ENCODE data around the gene PRKCE. TPM values are rescaled to one million over a fixed set of nuclear protein-coding genes. Genes with fewer than 3 reads are reported as not detected.

The PRKCE gene
- total RNA-seq, 1 donor = 12.5 TPM

DNA sequence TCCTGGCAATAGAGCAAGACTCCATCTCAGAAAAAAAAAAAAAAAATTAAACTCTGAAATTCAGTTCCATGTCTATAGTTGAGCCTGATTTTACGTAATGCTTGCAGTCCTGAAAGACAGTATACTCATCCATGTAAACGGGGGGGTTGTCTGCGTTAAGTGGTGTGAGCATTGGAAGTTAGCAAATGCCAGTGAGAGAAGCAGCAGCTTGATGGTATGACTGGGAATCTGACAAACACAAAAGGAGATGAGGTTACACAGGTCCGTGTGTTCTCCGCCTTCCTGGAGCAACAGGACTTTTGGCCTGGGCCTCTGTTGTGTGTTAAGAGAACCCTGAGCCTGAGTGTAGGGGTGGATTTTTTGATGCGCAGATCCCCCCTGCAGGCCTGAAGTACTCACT lies 82.9 kb downstream of the PRKCE start:
- H3K4me3 ChIP-seq (ENCODE audit: low read depth, low read length) = no peak overlapping the region
- DNase-seq (ENCODE audit: low read depth) = no peak
- TF ChIP-seq, protein P1, sequence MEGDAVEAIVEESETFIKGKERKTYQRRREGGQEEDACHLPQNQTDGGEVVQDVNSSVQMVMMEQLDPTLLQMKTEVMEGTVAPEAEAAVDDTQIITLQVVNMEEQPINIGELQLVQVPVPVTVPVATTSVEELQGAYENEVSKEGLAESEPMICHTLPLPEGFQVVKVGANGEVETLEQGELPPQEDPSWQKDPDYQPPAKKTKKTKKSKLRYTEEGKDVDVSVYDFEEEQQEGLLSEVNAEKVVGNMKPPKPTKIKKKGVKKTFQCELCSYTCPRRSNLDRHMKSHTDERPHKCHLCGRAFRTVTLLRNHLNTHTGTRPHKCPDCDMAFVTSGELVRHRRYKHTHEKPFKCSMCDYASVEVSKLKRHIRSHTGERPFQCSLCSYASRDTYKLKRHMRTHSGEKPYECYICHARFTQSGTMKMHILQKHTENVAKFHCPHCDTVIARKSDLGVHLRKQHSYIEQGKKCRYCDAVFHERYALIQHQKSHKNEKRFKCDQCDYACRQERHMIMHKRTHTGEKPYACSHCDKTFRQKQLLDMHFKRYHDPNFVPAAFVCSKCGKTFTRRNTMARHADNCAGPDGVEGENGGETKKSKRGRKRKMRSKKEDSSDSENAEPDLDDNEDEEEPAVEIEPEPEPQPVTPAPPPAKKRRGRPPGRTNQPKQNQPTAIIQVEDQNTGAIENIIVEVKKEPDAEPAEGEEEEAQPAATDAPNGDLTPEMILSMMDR (IDR thresholded peaks at IDR 0.05; ENCODE audit: insufficient read depth, low read length) = no peak

- H3K4me3 ChIP-seq (ENCODE audit: low read depth, low read length) = no peak overlapping the region
- no peak for DNase-seq (ENCODE audit: low read depth)
- TF ChIP-seq, protein P1 (IDR thresholded peaks at IDR 0.05; ENCODE audit: insufficient read depth, low read length) = no peak
Measured at GRCh38 chr2:45734952-45735351, 83.5 kb downstream of the PRKCE start.

DNA sequence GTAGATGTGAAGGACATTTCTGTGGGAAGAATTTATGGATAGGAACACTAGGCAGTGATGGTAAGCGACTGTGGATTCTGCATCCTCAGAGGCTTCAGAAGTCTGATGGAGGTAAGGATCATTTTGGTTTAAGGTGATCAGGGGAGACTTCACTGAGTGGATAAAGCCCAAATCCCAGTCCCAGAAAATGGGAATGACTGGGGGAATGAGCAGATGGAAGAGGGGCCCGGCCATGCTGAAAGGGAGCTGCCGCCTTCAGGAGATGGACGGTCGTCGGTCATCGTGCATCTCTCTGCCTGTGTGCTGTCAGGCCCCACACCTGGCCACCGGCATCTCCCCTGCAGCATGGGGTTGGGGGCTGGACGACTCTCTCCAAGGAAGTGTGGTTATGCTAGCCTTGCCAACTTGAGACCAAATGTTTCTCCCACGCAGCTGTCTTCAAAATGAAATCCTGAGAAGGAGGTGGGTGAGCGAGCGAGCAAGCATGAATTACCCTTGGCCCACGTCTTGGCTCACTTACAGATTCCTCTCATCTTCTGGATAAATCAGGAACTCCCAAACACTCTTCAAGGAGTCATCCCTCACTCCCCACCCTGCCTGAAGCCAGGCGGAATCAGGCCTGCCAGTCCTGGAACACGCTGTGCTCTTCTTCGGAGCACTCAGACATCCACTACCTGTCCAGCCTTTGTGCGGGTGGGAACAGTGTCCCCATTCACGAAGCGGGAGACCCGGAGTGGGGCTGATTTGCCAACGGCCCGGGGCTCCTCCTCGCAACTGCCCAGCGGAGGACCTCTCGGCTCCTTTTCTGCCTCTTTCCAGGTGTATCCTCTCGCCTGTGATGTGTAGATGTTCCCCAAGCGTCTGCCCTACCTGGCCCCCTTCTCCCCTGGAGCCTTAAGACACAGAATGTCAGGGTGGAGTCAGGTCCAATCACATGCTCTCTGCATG lies 85.6 kb downstream of the PRKCE start:
- DNase-seq (ENCODE audit: low read depth) = no peak
- TF ChIP-seq, protein P1 (IDR thresholded peaks at IDR 0.05; ENCODE audit: insufficient read depth, low read length) = no peak
- no peak overlapping the region for H3K4me3 ChIP-seq (ENCODE audit: low read depth, low read length)

- TF ChIP-seq, protein P1 (IDR thresholded peaks at IDR 0.05; ENCODE audit: insufficient read depth, low read length) = no peak
- peak; percentile 36 for DNase-seq (ENCODE audit: low read depth)
Measured at GRCh38 chr2:45739796-45740485, 88.5 kb downstream of the PRKCE start.

GRCh38 chr2:45741161-45741850 lies 89.8 kb downstream of the PRKCE start:
- TF ChIP-seq, protein P1 (IDR thresholded peaks at IDR 0.05; ENCODE audit: insufficient read depth, low read length) = no peak
- H3K4me3 ChIP-seq (ENCODE audit: low read depth, low read length) = no peak overlapping the region
- no peak for DNase-seq (ENCODE audit: low read depth)

More at GRCh38 chr2:45739796-45740485, 88.5 kb downstream of the PRKCE start:
- H3K4me3 ChIP-seq (ENCODE audit: low read depth, low read length) = no peak overlapping the region

DNA sequence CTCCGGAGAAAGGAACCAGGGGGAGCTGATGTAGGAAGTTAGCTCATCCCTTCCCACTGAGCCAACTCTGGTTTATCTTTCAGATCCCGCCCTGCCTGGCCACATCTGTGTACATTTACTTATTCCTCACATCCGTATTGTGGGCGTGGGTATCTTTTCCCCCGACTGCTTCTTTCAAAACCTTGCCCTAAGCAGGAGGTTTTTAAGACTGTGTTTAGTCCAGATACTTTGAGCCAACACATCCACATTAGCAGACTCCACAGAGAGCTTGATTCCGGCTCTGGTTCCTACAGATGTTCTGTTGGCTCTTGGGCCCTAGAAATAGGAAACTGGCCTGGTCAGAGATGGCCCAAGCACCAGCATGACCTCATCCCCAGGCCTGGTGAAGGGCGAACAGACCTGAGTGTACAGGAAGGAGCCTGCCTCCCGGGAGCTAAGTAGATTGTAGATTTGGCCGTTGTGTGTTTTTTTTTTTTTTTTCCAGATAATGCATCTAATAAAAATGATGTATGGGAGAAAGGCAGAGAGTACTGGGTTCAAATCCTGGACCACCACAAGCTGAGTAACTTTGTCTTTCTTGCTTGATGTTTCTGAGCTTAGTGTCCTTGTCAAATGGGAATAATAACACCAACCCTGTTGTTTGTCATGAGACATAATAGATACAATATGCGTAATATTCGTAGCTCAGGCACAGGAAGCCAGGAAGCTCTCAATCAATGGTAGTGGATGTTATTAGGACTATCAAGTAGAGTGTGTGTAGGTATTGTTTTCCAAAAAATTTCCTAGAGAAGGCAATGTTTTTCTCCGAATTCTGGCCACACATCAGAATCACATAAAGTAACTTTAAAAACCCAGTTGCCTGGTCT lies 92.3 kb downstream of the PRKCE start:
- H3K4me3 ChIP-seq (ENCODE audit: low read depth, low read length) = no peak overlapping the region
- DNase-seq (ENCODE audit: low read depth) = peak; percentile 88
- TF ChIP-seq, protein P1 (IDR thresholded peaks at IDR 0.05; ENCODE audit: insufficient read depth, low read length) = no peak

All from fibroblast of the aortic adventitia (primary cell).